GM04504 (cell line): Measurements from ENCODE around the gene ACP3.
"Not testable (repeated sequence)": the region's sequence is repeated elsewhere in the genome, so short reads cannot be mapped to it uniquely, and the experiment has no call there.

Experiments used
- DNase-seq: peaks from one replicate; pipeline ENCODE4 v3.0.0-alpha.2; 2012; ENCODE audit warnings: low read depth

ACP3 gene

DNA sequence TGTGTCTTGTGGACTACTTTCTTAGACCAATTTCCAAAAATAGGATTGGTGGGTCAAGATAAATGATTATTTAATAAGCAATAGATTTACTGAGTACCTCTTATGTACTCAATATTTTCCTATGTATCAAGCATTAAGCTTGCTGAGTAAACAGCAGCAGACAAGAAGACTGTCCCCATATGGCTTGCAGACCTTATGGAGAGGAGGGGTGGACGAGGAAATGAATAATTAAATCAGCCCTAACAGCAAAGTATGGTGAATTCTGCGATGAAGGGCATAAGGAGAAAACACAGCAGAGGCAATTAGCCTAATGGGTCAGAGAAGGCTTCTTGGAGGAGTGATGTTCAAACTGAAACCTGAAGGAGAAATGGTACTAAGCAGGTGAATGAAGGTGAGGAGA is 45.1 kb downstream of the ACP3 start:
- no peak for DNase-seq

DNA sequence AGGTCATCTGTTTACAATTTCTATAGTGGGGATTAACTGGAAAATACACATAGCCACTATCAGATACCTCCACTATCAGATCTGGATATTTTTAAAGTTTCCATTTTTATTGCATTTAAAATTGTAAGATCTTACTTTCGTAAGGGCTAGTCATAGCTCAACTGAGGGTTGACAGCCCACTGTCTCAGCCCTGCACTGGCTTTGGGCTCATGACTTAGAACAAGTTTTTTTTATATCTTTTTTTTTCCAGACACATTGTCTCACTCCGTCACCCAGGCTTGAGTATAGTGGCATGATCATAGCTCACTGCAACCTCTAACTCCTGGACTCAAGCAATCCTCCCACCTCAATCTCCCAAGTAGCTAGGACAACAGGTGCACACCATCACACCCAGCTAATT is 51.3 kb downstream of the ACP3 start:
- no peak for DNase-seq

GRCh38 chr3:132368962-132369361 is 51.8 kb downstream of the ACP3 start:
- DNase-seq: no peak

DNA sequence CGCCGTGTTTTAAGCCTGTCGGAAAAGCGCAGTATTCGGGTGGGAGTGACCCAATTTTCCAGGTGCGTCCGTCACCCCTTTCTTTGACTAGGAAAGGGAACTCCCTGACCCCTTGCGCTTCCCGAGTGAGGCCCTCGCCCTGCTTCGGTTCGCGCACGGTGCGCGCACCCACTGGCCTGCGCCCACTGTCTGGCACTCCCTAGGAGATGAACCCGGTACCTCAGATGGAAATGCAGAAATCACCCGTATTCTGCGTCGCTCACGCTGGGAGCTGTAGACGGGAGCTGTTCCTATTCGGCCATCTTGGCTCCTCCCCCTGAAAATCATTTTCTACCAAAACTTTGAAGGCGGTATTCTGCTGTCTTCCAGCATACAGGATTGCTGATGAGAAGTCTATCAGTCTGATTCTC is 59.7 kb downstream of the ACP3 start:
- DNase-seq: not testable (repeated sequence)

DNA sequence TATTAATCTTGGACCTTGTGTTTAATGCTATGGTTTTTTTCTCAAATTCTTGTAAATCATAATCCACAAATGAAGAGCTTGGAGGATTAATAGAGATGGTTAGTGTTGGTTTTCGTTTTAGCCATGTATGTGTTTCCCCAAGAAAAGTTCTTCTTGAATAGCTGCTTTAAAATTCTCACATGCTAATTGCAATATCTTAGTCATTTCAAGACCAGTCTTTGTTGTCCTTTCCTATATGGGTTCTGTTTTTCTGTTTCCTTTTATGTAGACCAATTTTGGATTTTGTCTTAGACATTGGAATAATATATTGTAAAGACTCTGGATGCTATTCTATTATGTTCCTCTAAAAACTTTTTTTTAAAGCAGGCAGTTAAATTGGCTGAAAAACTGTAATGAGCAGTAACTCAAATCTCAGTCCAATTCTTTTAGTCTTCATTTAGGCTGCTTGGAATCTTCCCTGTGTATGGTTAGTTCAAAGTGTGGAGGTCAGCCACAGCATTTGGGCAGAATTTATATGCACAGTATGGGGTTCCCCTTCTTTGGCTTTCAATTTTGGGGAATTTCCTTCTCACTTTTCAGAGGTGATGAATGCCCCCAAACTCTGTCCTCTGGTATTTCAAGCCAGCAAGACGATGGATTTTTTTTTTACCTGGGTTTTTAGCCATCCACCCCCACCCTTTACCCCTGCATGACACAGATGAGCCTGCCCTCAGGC is 61.0 kb downstream of the ACP3 start:
- no peak for DNase-seq

DNA sequence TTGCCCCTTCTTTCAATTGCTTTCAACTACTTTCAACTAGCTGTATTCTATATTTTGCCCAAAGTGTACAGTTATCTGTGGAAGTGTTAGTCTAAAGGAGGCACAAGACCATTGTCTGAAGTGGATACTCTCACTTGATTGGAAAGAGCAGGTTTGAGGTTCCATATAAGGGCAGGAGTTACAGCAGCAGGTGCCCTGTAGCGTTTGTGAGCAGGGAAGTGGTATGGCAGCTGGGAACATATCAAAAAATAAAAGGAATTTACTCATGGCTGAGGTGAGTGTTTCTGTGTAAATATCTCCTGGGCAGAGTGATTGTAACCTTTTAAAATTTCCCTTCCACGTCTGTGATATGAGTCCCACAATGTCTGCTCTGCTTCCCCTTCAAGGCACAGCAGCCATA is 61.6 kb downstream of the ACP3 start:
- no peak for DNase-seq

GRCh38 chr3:132380920-132381319 is 63.7 kb downstream of the ACP3 start:
- DNase-seq: no peak

GRCh38 chr3:132381348-132381944 is 64.2 kb downstream of the ACP3 start:
- DNase-seq: no peak

DNA sequence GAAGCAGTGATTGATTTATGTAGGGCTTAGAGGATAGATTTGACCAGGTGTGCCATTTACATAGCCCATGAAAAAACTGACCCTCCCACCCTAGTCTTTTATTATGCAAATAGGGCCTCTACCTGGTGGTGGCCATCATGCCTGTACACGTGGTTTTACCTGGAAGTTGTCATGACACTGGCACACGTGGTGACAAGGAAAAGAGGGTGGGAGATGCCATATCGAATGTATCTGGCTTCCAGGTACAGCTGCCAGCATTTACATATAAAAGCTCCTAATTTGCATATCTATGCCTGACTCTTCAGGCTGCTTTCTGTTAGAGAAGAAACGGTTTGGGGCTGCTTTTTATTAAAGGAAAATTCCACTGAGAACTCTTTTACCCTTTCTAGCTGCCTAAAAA is 65.1 kb downstream of the ACP3 start:
- DNase-seq: no peak

DNA sequence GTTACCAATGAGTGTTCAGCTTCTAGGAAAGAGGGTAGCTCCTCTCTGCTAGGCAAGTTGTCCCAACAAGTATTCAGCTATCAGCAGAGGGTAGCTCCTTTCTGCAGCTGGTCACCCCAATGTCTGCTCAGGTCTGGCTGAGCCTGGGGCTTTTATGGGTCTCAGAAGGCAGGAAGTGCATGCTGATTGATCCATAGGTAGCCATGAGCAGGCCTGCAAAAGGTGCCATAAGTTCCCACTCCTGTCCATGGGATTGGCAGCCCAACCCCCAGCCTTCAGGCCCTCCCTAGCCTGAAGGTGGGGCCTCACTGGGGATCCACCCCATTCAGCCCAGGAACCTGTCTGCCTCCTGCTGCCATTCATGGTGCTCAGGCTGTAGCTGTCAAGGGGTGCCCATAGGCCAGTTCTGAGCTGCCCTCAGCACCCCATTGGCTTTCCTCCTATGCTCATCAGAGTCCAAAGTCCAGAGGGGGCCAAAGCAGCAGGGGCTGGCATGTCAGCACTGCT is 65.5 kb downstream of the ACP3 start:
- DNase-seq: no peak

GRCh38 chr3:132386259-132386658 is 69.1 kb downstream of the ACP3 start:
- no peak for DNase-seq

GRCh38 chr3:132392675-132393074 is 75.5 kb downstream of the ACP3 start:
- DNase-seq: not testable (repeated sequence)

- DNase-seq: peak; percentile 43
Observed at GRCh38 chr3:132394320-132394719, 77.1 kb downstream of the ACP3 start.

DNA sequence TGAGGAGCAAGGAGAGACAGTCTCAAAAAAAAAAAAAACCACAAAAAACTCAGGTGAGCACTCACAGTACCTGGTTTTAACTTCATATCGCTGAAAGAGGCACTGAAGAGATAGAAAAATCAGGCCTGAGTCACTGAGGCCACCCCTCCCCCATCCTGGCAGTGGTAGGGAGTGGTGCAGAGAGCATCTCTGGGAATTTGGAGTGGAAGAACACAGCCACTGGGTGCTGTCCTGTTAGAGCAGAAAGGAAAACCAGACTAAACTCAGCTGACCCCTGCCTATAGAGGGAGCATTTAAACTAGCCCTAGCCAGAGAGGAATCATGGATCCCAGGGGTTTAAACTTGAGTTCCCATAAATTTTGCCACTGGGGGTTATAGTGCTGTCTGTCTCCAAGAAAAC is 77.9 kb downstream of the ACP3 start:
- no peak for DNase-seq

DNA sequence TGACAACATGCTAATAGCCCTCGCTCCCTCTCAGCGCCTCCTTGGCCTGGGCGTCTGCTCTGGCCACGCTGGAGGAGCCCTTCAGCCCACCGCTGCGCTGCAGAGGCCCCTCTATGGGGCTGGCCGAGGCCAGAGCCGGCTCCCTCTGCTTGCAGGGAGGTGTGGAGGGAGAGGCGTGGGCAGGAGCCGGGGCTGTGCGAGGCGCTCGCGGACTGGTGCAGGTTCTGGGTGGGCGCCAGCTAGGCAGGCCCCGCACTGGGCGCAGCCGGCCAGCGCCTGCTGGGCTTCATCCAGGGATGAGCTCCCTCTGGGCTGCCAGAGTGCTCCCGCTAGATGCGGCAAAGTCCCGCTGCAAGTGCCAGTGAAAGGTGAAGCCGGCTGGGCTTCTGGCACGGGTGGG is 79.0 kb downstream of the ACP3 start:
- no peak for DNase-seq

DNA sequence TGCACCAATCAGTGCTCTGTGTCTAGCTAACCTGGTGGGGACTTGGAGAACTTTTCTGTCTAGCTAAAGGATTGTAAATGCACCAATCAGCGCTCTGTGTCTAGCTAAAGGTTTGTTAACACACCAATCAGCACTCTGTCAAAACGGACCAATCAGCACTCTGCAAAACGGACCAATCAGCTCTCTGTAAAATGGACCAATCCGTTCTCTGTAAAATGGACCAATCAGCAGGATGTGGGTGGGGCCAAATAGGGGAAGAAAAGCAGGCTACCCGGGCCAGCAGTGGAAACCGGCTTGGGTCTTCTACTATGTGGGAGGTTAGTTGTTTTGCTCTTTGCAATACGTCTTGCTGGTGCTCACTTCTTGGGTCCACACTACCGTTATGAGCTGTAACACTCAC is 79.6 kb downstream of the ACP3 start:
- not testable (repeated sequence) for DNase-seq

GRCh38 chr3:132399054-132399929 is 82.1 kb downstream of the ACP3 start:
- peak; percentile 29 for DNase-seq

GRCh38 chr3:132401255-132401654 is 84.0 kb downstream of the ACP3 start:
- no peak for DNase-seq

- DNase-seq: no peak
Observed at GRCh38 chr3:132404276-132404675, 87.1 kb downstream of the ACP3 start.

GRCh38 chr3:132405188-132405587 is 88.0 kb downstream of the ACP3 start:
- no peak for DNase-seq

- DNase-seq: no peak
Observed at GRCh38 chr3:132405609-132406299, 88.5 kb downstream of the ACP3 start.

DNA sequence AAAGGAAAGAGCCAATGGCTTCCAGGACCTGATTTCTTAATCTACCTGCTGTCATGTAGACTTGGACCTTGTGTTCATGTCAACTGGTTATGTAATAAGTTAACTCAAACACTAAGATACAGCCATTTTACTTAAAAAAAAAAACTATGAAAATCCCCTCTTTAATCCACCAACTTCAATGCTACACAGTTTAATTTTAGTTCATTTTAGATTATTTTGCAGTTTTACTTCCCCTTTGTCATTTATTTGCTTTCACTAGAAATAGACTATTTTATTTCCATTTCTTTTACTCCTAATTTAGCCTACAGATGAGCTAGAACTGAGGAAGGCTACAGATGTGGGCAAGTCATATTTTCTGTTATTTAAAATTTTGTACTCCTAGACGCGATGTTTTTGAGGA is 89.4 kb downstream of the ACP3 start:
- DNase-seq: no peak
